HS-5 (cell line): ENCODE data around the gene ZEB2.
A peak's percentile ranks its signal among the peaks of the same experiment; 100 is the strongest.
"Not testable (repeated sequence)": the region's sequence is repeated elsewhere in the genome, so short reads cannot be mapped to it uniquely, and the experiment has no call there.

Source experiments
- DNase-seq: peaks from one replicate; pipeline ENCODE4 v3.0.0-alpha.2; 2012; ENCODE audit warnings: low read depth

The ZEB2 gene

DNA sequence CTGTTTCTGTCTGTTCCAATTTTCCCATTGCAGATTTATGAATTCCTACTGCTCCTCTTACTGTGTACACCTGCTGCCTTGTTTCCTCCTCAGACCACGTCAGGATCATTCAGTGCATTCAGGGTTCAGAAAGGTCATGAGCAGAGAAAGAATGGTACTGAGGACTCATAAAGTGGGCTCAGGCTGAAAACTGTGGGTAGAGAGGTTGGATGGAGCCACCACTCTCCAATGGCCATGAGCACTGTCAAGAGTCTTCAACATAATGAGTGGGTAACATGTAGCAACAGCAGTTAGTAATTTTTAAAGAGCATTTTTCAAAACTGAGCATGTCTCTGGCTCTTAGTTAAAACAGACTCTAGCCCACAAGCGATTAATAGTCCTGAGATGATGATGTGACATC is 138.2 kb downstream of the ZEB2 start:
- no peak for DNase-seq

DNA sequence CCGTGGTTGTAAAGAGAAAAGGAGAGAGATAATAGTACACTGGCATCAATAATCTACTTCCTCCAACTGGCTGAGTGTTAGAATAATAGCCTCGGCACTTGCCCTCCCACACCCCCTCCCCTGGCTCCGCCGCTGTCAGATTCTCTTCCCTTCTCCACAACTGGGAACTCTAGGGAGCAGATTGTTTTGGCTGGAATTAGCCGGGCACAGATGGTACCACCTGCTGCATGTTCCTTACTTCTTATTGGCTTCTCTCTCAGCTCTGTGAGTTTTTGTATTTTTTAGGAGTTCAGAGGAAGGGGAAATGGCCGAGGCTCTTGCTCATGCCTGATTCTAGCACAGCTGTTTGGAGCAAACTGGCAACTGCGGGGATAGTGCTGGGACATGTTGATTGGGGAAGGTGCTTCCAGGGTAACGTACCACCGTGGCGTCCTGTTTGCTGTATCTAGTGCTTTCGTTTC is 140.0 kb downstream of the ZEB2 start:
- DNase-seq = no peak

DNA sequence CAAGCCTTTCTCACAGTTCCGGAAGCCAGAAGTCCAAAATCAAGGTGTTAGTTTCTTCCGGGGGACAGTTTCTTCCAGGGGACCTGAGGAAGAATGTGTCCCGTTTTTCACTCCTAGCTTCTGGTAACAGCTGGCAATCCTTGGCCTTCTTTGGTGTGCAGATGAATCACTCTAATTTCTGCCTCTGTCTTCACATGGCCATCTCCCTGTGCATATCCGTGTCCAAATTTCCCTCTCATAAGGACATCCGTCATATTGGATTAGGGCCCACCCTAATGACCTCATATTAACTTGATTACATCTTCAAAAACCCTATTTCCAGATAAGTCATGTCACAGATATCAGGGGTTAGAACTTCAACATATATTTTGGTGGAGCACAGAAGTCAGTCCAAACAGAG is 141.4 kb downstream of the ZEB2 start:
- DNase-seq = no peak

DNA sequence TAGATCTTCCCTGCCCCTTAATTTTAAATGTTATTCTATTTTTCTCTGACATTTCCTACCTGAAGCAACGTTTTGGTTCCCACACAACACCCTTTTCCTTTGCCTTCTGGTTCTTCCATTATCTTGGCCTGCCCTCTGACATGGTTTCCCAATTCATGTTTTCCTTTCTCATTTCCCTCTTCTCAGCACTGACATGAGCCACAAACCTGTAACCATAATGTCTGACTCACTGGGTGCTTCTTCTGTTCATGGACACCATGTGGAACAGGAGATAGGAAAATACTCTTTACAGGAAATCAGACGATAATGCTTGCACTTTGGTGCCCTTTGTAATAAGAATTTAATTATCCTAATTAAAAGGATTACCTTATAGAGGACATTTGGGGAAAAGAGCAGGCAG is 142.0 kb downstream of the ZEB2 start:
- DNase-seq = no peak

DNA sequence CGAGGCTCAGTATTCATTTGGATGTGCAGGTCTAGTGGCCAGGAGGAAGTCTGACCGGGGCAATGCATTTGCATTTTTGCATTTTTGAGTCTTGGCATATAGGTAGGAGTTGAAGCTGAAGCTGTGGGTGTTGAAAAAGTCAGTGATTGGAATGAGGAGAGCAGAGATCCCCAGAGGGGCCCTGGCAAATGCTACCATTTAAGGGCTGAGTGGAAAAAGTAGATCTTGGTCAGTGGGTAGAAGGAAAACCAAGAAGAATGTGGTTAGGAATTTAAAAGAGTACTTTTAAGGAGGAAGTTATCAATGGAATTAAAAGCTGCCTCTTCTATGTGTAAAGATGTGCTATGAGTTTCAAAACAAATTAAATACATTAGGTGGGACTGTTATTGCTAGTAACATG is 143.0 kb downstream of the ZEB2 start:
- DNase-seq = no peak

DNA sequence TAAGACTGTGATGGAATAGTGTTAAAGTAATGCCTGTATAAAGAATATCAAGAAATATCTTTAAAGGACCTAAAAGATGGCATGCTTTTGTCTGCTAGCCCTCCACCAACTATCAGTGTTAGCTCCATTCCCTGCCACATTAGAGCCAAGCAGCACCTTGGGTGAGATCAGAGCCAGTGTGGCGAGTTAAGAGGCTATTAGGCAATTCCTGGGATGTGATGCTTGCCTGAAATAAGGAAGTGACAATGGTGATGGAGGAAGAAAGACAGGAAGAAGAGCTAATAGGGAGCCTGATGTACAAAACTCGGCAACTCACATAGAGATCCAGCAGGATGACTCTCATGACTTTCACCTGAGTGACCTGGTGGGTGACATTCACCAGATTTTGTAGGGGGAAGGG is 143.5 kb downstream of the ZEB2 start:
- no peak for DNase-seq

DNA sequence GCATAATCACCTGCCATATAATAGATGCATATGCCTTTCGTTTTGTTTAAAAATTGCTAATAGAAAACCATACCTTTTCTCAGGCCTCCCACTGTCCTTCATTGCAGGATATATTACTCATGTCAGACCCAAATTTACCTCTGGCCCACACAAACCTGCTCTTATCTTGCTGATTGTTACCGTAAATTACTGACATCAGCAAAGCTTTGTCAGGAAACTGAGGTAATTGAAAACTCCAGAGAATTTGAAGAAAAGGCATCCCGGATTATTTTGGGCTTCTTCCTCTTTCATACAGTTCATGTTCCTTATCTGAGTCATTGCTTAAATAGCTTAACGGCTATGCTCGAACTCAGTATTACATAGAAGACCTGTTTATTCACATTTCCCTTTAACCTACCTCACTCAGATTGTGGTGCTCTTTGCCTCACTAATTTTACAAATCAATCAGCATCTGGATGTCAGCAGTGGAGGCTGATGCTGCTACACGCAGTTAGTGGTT is 145.7 kb downstream of the ZEB2 start:
- DNase-seq = no peak

DNA sequence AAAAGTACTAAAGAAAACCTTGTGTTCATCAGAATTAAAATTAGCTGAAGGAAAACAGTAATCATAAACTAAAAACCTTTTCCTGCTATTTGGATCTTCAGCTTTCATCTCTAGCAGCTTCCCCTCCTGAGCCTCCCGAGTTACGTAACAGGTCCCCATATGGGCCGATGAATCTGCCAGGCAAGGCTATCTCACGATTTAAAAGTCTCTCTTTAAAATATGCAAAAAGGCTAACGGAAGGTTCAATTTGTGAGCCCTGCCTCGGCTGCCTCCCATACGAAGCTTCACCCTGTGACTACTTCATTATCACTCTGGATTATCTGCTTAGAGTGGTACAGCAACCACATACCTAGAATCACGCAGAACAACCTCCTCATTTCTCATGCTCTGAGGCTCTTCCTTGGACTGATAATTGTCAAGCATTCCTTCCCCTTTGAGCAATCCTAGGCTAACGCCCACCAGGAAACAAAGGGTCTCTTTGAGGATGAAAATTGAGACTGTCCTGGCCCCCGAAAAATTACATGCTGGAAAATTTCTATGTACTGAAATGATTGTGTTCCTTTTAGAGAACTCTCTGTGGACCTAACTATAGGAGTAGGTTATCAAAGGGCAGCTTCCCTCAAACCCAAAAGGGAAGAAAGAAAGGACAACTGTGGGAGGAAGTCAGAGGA is 147.4 kb downstream of the ZEB2 start:
- DNase-seq = no peak

DNA sequence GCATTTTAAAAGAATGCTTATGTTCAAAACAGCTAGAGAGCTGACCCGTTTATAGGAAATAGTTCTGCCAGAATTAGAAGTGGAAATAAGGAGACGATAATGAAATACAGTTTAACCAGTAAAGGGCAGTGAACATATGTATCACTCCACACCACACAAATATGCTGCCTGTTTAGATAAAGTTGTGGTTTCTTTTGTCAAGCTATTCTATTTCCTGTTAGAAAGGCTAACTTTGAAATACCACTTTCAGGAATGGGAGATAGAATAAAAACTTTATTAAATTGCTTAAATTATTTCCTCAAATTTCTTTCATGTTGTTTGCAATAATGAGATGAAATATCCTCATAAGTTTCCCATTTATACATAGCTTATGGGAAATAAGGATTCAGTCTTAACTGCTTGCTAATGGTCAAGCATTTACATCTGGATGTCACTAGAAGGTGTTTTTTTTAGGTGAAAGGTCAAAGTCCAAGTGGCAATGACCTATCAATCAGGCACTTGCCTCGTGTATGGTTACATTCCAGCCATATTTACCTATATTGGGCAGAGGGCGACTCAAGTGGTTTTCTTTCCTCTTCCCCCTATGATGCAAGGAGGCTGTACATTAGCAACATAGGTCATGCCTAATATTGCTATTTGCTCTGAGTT is 148.9 kb downstream of the ZEB2 start:
- DNase-seq = no peak

DNA sequence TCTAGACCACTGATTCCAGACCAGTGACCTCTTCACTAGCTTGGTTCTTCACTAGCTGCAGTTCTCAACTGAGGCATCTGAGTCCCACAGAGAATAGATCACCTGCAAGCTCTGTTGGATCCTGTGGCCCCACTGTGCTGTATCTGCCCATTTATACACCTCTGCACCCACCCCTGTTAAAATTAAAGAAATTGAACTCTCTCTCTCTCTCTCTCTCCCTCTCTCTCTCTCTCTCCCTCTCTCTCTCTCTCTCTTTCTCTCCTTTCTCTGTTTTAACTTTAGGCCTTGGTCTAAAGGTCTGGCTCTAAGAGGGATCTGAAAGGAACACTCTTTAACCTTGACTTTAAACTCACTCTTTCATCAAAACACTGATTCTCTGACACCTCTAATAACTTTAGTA is 150.5 kb downstream of the ZEB2 start:
- DNase-seq = no peak

DNA sequence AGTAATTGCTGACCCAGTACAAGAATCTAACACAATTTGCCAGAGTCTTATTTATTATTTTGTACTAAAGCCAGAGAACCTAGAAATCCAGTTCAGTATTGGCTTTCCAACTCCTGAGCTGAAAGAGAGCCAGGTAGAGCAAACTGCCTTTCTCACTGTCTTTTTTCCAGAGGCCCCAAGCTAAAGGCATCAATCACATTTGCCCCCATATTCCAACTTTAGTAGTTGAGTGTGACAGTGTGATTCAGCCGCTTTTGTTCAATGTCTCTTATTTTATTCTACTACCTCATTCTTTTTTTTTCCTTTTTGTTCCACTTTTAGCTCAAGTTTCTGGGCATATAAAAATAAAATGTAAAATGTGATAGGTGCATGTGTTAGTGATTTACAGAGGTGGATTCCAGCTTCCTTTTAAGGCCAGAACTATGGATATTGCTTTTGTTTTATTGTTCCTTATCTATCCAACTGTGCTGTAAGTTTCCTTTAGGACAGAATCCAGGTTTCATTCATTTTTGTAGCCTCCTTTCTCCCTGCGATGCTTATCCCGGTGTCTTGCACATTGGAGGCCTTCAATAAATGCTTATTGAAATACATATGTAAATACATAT is 153.0 kb downstream of the ZEB2 start:
- DNase-seq = no peak

DNA sequence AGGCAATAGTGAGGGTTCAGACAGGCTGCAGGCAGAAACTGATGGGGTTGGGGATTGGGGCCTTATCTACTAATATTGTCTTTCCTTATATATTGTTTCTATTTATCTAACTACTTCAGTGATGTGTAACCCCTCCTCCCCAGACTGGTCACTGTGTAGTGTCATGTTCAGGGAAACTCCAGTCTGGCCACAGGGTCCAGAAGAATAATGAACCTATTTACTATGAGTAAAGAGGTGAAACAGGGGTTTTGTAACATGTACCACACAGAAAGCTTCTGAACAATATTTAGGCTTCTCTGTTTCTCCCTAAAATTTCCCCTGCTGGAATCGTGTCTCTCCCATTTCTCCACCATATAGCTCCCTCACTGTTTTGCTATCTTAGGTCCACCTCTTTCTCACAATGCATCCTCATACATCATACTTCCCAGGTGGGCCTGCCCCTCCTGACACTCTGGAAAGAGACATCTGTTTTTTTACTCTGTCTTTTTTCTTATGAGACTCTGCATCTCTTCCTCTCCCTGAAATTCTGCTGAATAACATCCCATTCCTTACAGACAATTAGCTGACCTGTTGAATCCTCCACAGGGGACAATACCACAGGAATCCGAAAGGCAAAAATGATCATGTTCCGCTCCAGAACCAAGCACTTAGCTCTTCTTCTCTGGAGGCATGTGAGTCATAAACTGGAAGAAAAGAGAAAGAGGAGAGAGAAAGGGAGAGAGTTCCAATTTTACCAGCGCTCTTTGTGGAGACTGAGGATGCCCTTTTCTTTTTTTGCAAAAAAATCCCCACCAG is 154.8 kb downstream of the ZEB2 start:
- no peak for DNase-seq

DNA sequence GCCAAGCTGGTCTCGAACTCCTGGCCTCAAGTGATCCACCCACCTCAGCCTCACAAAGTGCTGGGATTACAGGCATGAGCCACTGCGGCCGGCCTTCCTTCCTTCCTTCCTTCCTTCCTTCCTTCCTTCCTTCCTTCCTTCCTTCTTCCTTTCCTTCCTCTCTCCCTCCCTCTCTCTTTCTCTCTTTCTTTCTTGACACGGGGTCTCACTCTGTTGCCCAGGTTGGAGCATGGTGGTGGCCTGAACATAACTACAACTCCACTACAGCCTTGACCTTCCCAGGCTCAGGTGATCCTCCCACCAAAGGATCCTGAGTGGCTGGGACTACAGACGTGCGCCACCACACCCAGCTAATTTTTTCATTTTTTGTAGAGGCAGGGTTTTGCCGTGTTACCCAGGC is 155.7 kb downstream of the ZEB2 start:
- DNase-seq = not testable (repeated sequence)

DNA sequence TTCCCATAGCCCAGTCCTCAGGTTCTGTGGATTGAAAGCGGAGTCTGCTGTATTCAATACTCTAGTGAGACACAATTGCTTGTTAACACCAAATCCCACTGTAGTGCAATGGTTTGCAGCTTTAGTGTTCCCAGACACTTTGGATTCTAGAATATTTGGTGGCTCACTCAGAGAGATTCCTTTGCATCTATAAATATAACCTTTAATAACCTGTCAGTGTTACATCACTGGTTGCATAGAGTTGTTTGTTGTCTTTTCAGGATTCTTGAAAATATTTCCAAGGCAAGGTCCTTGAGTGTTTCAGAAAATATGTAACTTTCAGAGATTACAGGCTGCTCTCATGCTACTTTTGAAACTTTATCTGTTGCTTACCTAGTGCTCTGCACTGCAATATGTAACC is 157.5 kb downstream of the ZEB2 start:
- no peak for DNase-seq

DNA sequence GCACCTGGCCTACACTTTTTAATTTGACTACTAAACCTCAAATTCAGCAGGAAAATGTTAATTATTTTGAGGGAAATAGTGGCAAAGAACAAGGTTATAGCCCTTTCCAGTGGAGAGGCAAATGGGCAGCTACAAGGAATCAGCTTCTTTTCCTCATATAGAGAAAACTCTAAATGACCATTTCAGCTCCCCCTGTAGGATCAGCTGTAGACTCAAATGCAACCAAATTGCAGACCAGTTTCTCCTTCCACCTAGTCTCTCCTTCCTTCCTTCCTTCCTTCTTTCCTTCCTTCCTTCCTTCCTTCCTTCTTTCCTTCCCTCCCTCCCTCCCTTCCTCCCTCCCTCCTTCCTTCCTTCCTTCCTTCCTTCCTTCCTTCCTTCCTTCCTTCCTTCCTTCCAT is 158.2 kb downstream of the ZEB2 start:
- DNase-seq = no peak

DNA sequence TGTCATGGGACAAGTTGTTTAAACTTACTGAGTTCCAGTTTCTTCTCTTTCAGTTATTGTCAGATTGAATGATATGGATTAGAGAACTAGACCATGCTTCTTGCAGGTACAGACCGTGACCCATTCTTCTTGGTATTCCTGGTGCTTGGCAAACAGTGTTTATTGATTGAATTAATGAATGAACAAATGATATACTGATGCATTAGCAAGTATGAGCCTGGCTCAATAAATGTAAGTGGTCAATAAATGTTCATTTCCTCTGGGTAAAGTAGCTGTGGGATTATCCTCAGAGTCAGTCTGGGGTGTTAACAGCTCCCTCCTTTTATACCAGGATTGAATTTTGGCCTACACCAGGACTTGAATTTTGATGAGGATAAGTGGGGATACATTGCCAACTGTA is 160.2 kb downstream of the ZEB2 start:
- no peak for DNase-seq

DNA sequence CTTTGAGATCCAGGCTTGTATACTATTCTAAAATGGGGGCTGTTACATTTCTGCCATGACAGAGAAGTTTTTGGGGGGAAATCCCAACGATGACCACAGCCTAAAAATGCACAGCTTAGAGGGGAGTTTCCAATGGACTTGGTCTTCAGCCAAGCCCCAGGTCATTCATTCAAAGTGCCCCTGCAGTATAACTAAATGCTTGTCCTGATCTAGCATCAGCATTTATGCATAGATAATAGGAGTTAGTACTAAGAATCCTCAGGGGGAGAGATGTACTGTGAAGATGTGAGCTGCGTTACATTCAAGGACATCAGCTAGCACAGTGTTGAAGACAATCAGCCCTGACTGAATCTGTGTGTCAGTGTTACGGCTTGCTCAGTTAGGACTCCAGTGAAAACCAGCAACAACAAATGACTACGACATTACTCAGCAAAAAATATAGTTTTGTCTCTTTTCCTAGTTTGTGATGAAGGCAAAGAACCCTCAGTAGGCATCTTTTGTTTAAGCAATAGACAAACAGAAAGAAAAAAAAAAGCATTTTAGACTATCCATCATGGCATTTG is 160.9 kb downstream of the ZEB2 start:
- DNase-seq = no peak

DNA sequence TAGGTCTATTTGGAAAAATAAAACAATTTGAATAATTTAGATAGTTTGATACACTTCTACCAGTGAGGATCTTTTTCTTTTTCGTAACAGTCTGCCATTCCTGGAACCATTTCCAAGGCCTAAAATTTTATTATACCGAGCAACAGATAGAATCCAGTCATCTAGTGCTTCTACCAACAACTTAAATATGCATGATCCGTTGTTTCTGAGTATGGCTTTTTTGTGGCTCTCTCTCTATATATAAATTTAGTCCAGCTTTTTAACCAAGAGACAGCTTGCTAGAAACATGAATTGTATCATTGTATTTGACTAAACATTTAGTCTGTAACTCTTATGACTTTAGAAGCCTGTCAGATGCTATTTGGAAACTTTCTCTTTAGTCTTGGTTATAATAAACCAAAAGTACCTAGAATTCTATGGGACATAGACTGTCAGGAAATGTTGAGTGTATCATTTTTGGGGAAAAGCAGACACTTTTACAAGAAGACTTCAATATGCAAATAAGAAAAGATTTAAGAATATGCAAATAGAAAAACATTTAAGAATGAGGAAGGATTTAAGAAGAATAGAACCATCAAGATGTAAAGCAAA is 161.4 kb downstream of the ZEB2 start:
- DNase-seq = no peak

DNA sequence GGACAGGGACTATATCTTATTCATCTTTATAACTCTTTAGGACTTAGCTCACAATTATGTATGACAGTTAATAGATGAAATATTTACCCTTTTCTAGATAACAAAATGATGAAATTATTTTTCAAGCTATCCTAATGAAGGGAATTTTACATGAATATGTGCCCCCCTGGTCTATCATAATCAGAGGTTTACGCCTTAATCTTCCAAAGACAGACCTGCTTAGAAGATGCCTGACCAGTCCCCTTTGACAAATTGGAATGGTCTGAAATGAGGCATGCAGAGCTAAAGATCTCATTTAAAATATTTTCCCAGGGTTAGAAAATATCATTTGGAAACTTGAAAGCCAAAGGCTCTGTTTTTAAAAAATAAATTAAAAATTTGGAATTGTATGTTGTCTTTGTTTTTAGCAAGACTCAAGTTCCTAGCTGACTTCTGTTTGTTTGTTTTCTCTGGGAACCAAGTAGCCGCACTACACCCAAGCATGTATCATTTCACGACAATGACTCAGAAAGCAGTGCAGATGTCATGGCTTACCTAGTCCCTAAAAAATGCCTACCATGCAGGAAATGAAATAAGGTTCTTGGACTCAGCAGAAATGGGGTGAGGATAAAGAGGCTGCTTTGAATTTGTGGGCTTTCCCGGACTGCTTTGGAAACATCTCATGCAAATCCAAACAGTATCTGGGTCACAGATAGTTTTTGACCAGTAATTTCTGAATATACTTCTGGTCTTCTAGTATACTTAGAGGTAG is 162.1 kb downstream of the ZEB2 start:
- DNase-seq = peak; percentile 88

DNA sequence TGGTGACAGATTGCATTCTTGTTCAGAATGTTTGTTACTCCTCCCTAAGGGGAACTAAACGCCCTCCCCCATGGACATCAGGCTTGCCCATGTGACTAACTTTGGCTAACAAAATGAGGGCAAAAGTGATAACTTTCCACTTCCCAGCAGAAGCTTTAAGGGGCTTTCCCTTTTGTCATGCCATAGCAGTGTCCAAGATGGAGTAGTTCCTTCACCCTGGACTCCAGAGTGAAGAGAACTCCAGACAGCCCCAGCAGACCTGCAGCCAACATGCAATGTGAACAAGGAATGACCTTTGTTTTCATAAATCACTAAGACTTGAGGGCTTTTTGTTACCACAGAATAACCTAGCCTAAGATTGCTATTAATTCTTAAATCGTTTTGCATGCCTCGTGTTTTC is 163.5 kb downstream of the ZEB2 start:
- DNase-seq = no peak

DNA sequence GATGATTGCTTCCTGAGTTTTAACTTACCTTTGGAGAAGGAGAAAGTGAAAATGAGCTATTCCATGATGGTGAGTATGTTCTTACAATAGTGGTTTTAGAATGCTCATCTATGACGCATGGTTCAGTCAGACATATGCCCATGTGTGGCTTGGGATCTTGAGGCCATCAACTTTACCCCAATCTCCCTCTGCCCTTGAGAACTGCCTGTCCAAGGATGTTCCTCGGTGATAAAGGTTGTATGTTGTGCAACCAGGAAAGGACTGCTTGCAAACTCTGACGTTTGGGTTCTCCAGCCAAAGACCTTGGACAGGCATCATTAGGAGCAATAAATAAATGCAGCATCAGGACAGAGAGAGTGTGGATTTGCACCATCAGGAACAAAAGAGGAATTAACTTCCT is 165.0 kb downstream of the ZEB2 start:
- peak; percentile 41 for DNase-seq
